ENCODE results near the gene PDE6D.

GRCh38 chr2:231727621-231728020, 53.5 kb downstream of the PDE6D start:
- TF ChIP-seq POLR2A (IDR thresholded peaks at IDR 0.05) (no peak), CTCF (IDR thresholded peaks at IDR 0.05) (no peak), POLR2AphosphoS5 (IDR thresholded peaks at IDR 0.05) (no peak)

Data from prostate gland (tissue), 2 donors.